Neural crest cell (in vitro differentiated cells): ENCODE data around the gene TBRG1. TPM values are rescaled to one million over a fixed set of nuclear protein-coding genes. Genes with fewer than 3 reads are reported as not detected.

Source experiments
- DNase-seq: peaks from one replicate; pipeline ENCODE4 v3.0.0; 2021; ENCODE audit warnings: low read depth, mixed read lengths, low spot score
- H3K27ac Mint-ChIP-seq: one replicate; pipeline ENCODE4 v1.8.0; 2021; ENCODE audit warnings: mild to moderate bottlenecking, mixed read lengths; ENCODE audit not compliant: unreplicated experiment
- H3K27me3 Mint-ChIP-seq: 2 replicates; pipeline ENCODE4 v1.8.0; 2021; ENCODE audit warnings: low read depth, mild to moderate bottlenecking, mixed read lengths
- H3K36me3 Mint-ChIP-seq: 2 replicates; pipeline ENCODE4 v1.8.0; 2021; ENCODE audit warnings: low read depth, mild to moderate bottlenecking, mixed read lengths
- H3K4me1 Mint-ChIP-seq: 2 replicates; pipeline ENCODE4 v1.8.0; 2021; ENCODE audit warnings: mixed read lengths
- H3K4me3 Mint-ChIP-seq: one replicate; pipeline ENCODE4 v1.8.0; 2021; ENCODE audit warnings: mild to moderate bottlenecking, mixed read lengths
- H3K9me3 Mint-ChIP-seq: 2 replicates; pipeline ENCODE4 v1.8.0; 2021; ENCODE audit warnings: mixed read lengths
- total RNA-seq: library from RNA; stranded (reverse); gene quantifications from 2 replicates; pipeline ENCODE4 v1.2.1, GENCODE V29; 2021
- TF ChIP-seq, protein P1 (sequence below): fragments of 200-600 bp; sonication (generic); conservative IDR thresholded peaks from 2 replicates; pipeline ENCODE4 v1.5.0; 2021; ENCODE audit warnings: antibody characterized with exemption, mild to moderate bottlenecking

Gene TBRG1
- total RNA-seq, 1 donor from 2014 or later = 23.0 TPM

GRCh38 chr11:124608147-124608546 is 14.5 kb upstream of the TBRG1 start:
- no peaks in the 10 kb centered on the region for H3K4me1 Mint-ChIP-seq
- TF ChIP-seq, protein P1, sequence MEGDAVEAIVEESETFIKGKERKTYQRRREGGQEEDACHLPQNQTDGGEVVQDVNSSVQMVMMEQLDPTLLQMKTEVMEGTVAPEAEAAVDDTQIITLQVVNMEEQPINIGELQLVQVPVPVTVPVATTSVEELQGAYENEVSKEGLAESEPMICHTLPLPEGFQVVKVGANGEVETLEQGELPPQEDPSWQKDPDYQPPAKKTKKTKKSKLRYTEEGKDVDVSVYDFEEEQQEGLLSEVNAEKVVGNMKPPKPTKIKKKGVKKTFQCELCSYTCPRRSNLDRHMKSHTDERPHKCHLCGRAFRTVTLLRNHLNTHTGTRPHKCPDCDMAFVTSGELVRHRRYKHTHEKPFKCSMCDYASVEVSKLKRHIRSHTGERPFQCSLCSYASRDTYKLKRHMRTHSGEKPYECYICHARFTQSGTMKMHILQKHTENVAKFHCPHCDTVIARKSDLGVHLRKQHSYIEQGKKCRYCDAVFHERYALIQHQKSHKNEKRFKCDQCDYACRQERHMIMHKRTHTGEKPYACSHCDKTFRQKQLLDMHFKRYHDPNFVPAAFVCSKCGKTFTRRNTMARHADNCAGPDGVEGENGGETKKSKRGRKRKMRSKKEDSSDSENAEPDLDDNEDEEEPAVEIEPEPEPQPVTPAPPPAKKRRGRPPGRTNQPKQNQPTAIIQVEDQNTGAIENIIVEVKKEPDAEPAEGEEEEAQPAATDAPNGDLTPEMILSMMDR = no peak
- H3K27me3 Mint-ChIP-seq = peaks cover 3% of the 10 kb centered on the region
- no peaks in the 10 kb centered on the region for H3K9me3 Mint-ChIP-seq
- no peaks in the 10 kb centered on the region for H3K36me3 Mint-ChIP-seq
- no peak for DNase-seq
- H3K4me3 Mint-ChIP-seq = no peak overlapping the region
- H3K27ac Mint-ChIP-seq = no peak overlapping the region

GRCh38 chr11:124610295-124610694 is 12.4 kb upstream of the TBRG1 start:
- no peaks in the 10 kb centered on the region for H3K36me3 Mint-ChIP-seq
- peaks cover 10% of the 10 kb centered on the region for H3K27me3 Mint-ChIP-seq
- no peaks in the 10 kb centered on the region for H3K4me1 Mint-ChIP-seq
- no peak for DNase-seq
- TF ChIP-seq, protein P1 = no peak
- no peak overlapping the region for H3K4me3 Mint-ChIP-seq
- H3K9me3 Mint-ChIP-seq = no peaks in the 10 kb centered on the region
- H3K27ac Mint-ChIP-seq = no peak overlapping the region

- DNase-seq = no peak
- Mint-ChIP-seq H3K9me3 (no peaks in the 10 kb centered on the region), H3K27ac (no peak within 1 kb of the TSS), H3K4me1 (no peaks in the 10 kb centered on the region), H3K4me3 (no peak within 1 kb of the TSS), H3K36me3 (no peaks in the 10 kb centered on the region), H3K27me3 (peaks cover 11% of the 10 kb centered on the region)
- TF ChIP-seq, protein P1 = no peak
These were observed 11.6 kb upstream of the TBRG1 start, which contains the start of gene PANX3 for GRCh38 chr11:124611064-124611463. Gene PANX3, plus strand, starts transcription at chr11:124611428. Its CDS starts 129 bp downstream, at chr11:124611557.

DNA sequence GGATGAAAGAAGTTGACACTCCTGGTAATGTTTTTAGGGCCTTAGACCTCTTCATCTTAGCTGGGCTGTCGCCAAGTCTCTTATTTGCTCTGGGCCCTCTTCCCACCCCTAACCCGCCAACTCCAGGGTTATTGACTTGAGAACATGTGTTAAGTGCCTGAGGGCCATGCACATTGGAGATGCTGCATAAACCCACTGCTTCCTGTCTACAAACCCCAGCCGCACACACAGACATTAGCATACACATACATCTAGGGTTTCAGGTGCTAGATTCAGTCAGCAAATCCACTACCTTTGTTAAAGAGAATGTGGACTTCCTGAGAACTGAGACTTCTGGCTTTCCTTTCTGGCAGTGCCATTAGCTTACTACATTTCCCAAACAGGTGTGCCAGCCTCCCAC is 10.6 kb upstream of the TBRG1 start:
- no peaks in the 10 kb centered on the region for H3K9me3 Mint-ChIP-seq
- no peaks in the 10 kb centered on the region for H3K36me3 Mint-ChIP-seq
- no peak for DNase-seq
- no peak overlapping the region for H3K27ac Mint-ChIP-seq
- H3K4me3 Mint-ChIP-seq = no peak overlapping the region
- H3K4me1 Mint-ChIP-seq = no peaks in the 10 kb centered on the region
- peaks cover 11% of the 10 kb centered on the region for H3K27me3 Mint-ChIP-seq
- TF ChIP-seq, protein P1 = no peak

GRCh38 chr11:124612567-124613246 is 10.0 kb upstream of the TBRG1 start:
- Mint-ChIP-seq H3K36me3 (no peaks in the 10 kb centered on the region), H3K4me1 (no peaks in the 10 kb centered on the region), H3K27ac (no peak overlapping the region), H3K9me3 (no peaks in the 10 kb centered on the region), H3K27me3 (peaks cover 17% of the 10 kb centered on the region), H3K4me3 (no peak overlapping the region)
- DNase-seq = no peak
- TF ChIP-seq, protein P1 = no peak
